Activated CD8-positive, alpha-beta memory T cell treated with anti-CD3 and anti-CD28 coated beads, Interleukin-2, amount 50 U/mL, for 24 hours (primary cell): ENCODE measurements around the gene SMARCC1.

Experiments
- DNase-seq: peaks from one replicate; pipeline ENCODE4 v3.0.0-alpha.2; 2020; ENCODE audit errors: extremely low read depth

The SMARCC1 gene

DNA sequence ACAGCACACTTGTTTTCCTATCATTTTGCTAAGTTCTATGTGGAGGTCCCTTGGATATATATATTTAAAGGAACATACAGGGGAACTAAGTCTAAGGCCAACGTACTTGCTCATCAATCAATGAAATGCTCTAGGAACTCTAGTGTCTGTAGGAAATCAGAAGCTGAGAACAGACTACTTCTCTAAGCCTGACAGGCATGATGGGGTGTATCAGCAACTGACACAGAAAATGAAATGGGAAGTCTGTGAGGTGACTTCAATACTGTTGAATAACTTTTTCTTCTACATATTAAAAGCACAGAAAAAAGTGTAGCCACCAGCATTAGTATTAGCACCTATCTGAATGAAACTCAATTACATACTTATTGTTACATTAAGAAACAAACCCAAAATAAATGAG, 146.2 kb downstream of the SMARCC1 start:
- no peak for DNase-seq

DNA sequence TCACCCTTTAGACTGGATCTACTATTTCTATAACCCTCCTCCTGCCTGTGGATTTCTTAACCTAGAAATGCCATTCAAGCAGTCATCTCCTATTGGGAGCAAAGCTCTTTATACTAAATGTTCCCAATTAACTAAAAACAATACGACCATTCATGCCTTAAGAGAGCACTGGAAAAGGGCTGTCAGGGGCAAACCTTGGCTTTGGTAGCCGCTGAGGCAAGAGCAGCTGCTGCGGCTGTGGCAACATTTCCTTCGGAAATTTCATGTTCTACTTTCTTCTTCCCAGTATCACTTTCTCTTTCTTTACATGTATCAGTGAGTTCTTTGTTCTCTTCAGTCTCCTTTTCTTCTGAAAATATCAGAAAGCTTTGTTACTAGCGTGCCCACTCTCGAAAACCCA, 146.7 kb downstream of the SMARCC1 start:
- no peak for DNase-seq

DNA sequence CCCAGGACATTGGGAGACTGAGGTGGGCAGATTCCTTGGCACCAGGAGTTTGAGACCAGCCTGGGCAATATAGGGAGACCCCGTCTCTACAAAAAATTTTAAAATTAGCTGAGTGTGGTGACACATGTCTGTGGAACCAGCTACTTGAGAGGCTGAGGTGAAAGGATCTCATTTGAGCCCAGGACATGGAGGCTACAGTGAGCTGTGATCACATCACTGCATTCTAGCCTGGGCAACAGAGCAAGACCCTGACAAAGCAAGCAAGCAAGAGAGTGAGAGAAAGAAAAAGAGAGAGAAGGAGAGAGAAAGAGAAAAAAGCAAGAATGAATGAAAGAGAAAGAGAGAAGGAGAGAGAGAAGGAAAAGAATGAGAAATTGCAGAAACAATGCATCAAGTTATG, 150.9 kb downstream of the SMARCC1 start:
- DNase-seq, result no peak

DNA sequence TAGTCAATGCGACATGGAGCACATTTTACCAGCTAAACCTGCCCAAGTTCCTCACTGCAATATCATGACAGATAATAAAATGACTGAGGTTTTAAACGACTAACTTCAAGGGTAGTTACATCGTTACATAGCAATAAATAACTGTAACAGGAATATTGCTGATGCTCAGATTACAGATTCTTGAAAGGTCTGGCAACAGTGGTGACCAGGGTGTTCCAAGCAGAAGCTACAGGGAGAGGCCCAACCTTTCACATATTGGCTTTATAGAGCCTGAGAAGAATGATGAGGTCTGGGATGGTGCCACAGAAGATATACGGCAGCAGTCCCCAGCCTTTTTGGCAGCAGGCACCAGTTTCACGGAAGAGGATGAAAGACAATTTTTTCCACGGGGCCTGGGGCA, 151.9 kb downstream of the SMARCC1 start:
- no peak for DNase-seq

DNA sequence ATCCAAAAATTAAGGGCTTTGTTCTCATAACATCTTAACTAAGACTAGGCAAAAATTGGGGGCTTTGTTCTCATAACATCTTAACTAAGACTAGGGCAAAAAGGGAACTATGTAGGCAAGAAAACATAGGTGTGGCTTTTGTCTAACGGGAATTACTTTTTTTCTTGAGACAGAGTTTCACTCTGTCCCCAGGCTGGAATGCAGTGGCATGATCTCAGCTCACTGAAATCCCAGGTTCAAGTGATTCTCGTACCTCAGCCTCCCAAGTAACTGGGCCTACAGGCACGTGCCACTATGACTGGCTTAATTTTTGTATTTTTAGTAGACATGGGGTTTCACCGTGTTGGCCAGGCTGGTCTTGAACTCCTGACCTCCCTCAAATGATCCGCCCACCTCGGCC, 153.3 kb downstream of the SMARCC1 start:
- no peak for DNase-seq

DNA sequence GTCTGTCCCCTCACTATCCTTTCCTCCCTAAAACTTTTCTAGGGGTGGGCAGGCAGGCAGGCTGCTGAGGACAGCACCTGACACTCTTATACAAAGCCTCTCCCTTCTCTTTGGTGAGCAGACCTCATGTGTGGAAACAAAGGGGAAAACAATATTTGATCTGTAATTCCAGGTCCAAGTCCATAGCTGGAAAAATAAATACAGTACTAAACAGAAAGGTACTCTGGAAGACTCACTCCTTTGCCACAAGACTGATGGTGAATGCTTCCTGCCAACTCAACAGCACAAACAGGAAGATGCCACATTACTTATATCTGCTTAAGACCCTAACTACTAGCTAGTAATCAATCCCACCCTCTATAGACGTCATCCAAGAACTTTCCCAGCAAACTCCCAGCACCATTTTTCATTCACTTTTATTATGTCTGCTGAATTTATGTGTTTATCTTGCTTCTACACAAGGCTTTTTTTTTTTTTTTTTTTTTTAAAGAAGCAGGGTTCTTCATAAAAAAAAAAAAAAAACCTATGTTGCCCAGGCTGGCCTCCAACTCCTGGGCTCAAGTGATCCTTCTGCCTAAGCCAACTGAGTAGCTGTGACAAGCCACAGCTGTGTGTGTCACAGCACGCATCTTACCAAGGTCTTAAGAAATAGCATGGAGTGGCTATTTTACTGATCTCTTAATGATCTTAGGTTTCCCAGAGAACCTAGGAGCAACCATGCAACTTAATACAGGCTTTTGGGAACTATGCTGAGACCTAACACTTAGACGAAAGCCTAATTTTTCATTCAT, 158.8 kb downstream of the SMARCC1 start:
- no peak for DNase-seq

DNA sequence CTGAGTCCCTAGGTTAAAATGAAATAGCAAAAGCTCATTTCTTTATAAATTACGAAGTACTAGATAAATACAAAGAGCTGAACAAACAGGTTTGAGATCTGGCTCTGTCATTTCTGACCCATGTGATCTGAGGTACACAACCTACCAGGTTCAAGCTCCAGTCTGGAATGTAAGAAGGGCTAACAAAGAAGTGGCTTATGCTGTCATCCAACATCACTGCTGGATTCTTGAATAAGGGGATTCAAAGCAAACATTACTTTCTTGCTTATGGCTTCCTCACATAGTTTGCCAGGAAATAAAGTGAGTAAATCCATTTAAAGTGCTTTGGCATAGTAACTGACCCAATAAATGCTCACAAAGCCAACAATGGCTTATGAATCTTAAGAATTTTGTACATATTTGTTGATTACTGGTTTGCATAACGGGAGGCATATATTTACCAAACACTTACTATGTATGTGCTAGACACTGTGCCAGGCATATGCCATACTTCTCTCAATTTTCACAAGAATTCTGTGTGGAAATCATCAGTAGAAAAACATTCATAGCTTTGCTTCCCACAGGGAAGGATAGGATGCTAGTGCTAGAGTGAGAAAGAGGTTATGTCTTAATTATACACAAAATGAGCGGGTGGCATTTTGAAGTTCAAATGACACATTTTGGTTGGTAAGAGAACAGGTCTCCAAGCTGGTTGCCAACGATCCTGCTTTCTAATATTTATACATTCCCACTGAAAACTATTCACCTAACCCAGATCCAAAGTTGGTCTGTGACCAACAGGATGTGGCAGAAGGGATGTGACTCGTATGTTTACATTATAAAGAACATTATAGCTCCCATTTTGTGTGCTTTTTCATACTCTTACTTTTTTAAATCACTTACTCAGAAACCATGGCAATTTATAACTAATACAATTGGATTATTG, 164.3 kb downstream of the SMARCC1 start:
- DNase-seq, result no peak

DNA sequence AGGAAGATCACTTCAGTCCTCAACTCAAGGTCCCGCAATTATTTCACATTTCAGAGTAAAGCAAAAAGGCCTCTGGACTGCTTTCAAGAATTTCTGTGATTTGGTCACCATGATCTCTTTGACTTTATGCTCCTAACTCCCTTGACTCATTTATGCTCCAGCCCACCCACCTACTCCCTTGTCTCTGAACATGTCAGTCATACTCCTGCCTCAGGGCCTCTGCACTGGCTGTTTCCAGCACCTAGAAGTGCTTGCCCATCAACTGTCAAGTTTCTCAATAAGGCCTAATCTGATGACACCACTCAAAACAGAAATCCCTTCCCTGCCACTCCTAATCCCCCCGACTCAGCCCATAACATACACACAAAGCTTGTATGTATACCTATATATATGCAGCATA, 166.9 kb downstream of the SMARCC1 start:
- DNase-seq, result no peak

DNA sequence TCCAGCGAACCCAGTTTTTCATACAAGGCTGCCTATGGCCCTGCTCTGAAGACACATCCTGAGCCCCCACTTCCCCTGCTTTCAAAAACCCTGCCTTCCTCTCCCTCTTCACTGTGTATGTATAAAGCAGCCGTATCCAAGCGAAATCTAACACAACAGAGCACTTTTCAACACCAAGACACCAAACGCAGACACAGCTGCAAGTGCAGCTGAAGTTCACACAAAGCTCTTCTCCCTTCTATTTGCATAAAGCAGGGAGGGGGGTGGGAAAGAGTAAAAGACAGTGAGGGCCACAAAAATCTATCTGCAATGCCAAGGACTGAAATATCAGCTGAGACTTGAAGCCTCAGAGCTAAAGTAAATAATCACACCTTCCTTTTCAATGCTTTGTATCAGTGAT, 168.0 kb downstream of the SMARCC1 start:
- no peak for DNase-seq

DNA sequence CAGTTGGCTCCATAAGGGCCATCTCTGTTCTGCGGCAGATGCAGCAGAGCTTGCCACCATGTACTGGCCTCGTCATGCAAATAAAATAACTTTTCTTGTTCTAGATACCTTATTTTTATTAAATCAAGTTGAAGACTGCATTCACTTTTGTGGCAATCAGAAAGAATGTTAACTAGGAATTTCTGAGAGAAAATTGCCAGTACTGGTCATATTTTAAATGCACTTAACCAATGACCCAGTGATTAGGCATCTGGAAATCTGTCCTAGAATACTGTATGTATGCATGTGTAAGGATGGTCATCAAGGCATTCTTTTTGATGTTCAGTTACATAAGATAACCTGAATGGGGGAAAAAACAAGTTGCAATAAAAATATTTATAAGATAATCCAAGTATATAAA, 168.8 kb downstream of the SMARCC1 start:
- DNase-seq, result no peak

DNA sequence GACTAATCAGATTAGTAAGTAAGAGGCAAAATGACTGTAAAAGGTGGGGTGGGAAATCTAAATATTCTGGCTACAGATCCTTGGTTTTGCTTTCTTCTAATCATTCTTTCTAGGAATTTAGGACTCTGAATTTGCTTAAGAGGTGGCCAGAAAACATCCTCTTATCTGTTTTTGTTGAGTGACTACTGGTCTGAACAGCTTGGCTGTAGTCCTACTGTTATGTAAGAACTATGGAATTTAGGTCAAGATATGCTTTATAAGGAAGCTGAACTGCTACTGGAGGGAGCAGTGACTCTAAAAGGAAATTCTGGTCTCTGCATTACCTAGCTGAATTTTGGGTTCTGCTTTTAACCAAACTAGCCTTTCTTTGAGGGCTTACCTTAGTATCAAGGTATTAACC, 169.5 kb downstream of the SMARCC1 start:
- no peak for DNase-seq

DNA sequence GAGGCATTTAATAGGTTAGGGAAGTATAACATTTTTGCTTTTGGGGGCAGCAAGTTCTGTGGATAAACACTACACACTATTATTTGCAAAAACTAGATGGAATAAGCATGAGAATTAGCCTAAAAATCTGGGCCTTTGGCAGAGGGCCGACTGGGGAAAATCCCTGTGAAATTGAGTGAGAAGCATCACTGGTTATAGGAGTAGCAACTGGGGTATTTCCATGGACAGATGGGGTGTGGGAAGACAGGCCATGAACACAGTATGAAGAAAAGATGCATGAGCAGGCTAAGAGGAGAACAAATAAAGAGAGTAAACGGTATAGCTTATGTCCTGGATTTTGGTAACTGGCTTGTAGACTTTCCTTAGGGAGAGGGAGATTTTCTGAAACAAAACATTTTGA, 170.1 kb downstream of the SMARCC1 start:
- DNase-seq, result no peak

DNA sequence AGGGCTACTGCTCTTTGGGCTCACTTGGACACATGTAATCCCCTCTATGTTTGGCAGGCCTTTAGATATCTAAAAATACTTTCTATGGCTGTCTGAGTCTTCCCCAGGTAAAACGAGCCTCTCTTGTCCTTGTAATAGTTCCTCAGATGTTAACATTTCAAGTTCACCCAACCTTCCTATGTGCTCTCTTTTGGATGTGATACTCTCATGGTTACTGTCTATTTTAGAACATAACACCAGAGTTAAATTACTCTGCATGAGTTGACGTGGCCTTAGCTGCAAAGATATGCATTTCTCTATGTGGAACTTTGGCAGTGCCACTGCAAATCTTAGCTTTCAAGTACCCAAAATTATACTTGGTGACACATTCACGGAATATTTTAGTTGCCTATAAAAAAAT, 171.1 kb downstream of the SMARCC1 start:
- DNase-seq, result no peak

DNA sequence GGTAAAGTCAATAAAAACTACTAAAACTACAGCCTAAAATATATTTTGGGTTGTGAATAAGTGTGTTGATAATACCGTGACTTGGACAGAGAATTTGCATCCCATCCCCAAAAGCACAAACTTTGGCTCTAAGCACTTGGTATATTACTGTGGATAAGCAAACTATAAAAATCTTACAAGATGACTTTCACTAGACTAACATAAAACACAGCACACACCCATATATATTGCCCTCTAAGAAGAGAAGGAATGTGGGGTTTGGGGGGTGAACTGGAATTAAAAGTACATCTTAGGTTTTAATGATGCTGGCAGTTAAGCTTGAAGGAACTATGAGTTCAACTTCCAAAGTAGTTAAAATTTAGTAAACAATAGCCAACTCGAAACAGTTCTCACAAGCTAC, 174.4 kb downstream of the SMARCC1 start:
- DNase-seq, result no peak

DNA sequence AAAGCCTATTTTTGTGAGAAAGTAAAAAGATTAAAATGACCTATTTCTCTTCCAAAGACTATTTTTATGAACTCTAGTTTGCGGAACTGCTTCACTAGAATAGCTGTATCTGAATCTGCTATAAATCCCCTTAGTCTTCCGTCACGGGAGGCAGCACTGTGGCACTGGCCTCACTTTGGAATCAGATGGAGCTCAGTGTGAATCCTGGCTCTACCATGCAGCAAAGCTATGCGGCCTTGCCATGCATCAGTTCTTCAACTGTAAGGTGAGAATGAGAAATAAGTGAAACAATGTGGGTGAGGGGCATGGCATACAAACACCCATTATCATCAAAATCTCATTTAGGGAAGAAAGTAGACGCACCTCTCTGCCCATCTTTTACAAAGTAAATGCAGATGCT, 175.5 kb downstream of the SMARCC1 start:
- DNase-seq, result no peak

DNA sequence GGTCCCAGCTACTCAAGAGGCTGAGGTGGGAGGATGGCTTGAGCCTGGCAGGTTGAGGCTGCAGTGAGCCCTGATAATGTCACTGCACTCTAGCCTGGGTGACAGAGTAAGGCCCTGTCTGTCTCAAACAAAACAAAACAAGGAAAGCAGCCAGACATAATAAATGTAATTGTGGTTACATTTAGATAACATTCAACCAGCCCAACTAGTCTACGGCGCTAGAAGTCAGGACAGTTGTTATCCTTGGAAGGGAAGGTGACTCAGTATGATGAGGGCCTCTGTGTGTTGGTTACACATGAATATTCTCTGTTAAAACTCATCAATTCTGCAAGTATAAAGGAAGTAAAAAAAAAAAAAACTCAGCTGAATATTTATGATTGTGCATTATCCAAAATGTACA, 176.0 kb downstream of the SMARCC1 start:
- DNase-seq, result no peak

DNA sequence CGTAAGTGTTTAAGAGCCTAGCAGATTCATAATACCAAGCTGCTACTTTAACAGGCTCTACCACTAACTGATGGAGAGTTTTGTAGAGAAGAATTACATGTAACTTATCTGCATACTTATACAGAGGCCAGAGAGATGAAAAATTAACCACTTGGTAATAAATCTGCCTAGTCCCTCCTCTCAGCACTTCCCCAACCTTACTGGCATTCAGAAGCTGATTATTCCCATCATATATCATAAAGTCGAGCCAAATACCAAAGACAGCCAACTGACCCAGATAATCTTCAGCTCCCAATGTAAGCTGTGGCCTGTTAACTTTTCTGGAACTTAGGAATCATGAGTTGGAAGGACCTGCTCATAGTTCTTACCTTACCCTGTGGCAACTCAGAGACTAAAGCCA, 177.5 kb downstream of the SMARCC1 start:
- no peak for DNase-seq

DNA sequence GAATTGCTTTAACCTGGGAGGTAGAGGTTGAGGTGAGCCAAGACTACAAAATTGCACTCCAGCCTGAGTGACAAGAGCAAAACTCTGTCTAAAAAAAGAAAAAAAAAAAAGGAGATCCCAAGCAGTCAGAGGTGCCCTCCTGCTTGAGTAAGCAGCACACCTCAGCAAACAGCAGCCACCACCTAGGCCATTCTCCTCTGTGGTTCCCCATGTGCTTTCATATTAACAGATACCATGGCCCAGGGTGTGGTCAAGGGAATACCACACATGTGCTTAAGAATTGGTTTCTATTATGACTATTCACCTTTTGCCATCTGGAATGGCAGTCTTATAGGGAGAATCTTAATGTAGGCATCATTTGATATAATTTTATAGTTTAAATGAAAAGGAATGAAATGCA, 178.4 kb downstream of the SMARCC1 start:
- no peak for DNase-seq

DNA sequence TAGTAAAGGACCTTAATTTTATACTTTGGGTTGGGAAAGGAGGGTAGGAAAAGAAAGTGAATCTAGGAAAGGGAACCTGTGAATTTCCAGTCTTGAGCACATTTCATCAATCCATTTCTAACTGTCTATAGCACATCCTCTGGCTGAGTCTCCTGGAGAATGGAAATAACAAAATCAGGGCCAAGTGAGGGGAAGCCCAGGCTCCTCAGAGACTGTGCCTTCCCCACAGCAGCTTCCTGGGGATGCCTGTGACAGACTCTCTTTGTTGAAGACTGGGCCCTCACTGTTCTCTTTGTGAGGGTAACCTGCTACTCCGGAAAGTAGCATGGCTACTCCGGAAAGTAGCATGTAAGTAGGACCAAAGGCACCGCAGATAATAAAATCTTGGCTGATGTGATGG, 180.4 kb downstream of the SMARCC1 start:
- no peak for DNase-seq

DNA sequence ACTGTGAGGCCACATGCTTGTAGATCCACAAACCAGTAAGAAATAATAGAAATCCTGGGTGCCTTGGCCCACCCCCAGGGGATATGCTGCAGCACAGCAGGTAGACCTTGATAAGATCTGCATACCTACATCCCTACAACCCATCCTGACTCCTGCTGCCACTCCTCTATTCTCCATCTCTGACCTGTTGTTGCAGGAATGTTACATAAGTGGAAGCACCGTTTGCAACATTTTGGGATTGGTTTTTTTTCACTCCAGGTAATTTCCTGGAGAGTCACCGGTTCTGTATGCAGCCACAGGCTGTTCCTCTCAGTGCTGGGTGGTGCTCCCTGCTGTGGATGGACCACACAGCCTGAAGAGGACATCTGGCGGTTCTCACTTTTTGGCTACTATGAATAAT, 186.9 kb downstream of the SMARCC1 start:
- DNase-seq, result no peak

DNA sequence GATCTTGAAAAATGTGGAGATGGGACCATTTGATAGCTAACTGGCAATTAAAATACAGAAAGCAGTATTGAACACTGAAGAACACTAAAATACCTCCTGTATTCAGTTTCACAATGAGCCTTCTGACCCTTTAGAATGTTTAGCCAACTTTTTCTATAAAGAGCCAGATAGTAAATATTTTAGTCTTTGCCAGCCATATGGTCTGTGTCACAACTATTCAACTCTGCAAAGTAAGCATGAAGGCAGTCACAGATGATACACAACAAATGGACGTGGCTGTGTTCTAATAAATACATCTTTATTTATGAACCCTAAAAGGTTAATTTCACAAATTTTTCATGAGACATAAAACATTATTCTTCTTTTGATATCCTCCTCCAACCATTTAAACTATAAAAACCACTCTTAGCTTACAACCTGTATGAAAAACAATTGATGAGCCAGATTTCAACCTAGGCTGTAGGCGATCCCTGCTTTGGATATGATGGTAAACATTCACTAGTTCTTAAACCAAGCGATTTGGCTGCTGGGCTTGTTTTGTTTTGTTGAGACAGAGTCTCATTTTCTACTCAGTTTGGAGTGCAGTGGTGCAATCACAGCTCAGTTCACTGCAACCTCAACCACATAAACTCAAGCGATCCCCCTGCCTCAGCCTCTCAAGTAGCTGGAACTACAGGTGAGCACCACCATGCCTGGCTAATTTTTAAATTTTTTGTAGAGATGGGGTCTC, 189.5 kb downstream of the SMARCC1 start:
- no peak for DNase-seq

DNA sequence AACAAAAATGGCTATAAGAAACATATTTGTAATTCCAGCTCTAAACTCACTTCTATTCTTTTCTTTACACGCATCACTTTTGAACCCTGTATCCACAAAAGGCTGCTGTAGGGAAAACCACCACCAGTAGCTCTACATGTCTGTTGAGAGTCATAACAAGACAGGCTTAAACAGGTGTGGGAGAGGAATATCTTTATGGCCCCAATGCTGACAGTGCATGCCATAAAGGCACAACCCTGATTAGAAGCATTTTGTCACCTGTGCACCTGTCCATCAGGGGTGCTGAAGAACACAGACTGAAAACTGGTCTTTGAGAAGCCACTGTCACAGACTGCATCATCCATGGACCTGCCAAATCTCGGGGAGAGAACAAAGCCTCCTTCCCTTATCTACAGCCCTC, 191.5 kb downstream of the SMARCC1 start:
- no peak for DNase-seq

DNA sequence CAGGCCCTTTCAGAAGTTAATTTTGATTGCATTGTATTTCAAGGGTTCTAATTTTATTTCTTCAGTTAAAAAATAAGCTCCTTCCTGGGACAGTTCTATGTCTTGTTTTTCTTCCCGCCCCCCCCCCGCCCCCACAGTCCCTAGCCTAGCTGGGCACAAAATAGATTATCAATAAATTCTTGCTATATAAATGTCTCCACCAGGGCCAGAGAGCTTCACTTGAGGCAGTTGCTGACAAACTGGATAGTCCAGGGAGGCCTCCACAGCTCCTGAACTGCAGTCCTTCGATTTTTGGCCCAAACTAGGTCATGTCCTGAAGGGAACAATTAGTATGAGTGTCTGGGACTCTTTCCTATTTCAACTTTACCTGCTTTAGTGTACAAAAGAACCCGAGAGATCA, 193.1 kb downstream of the SMARCC1 start:
- DNase-seq, result no peak
